GM23338 (cell line): ENCODE measurements around the gene ELOA2. TPM values are rescaled to one million over a fixed set of nuclear protein-coding genes. Genes with fewer than 3 reads are reported as not detected.

Experiments
- ATAC-seq: fragments of 200-7000 bp; cut with Tn5 transposase; 3 replicates; pipeline ENCODE4 v1.9.1; 2020
- DNase-seq: peaks from one replicate; pipeline ENCODE4 v3.0.0-alpha.2; 2015; ENCODE audit warnings: low spot score
- H2AFZ ChIP-seq: fragments of 200-600 bp; sonication (generic); 2 replicates; pipeline ENCODE4 v1.8.0; 2016; ENCODE audit warnings: antibody characterized with exemption, mild to moderate bottlenecking, moderate library complexity
- H3F3A ChIP-seq: fragments of 200-600 bp; sonication (generic); replicated peaks from 2 replicates; pipeline ENCODE4 v1.8.0; 2017; ENCODE audit warnings: antibody characterized with exemption, mixed run types, low read depth
- H3K27ac ChIP-seq: fragments of 200-600 bp; sonication (generic); 2 replicates; pipeline ENCODE4 v1.6.1; 2016; ENCODE audit warnings: low read depth
- H3K27me3 ChIP-seq: fragments of 200-600 bp; sonication (generic); 2 replicates; pipeline ENCODE4 v1.8.0; 2016; ENCODE audit warnings: mild to moderate bottlenecking, mixed run types, moderate library complexity; ENCODE audit not compliant: insufficient read depth
- H3K36me3 ChIP-seq: fragments of 200-600 bp; sonication (generic); 2 replicates; pipeline ENCODE4 v1.8.0; 2016; ENCODE audit warnings: mild to moderate bottlenecking; ENCODE audit not compliant: insufficient read depth
- H3K4me1 ChIP-seq: fragments of 200-600 bp; sonication (generic); 2 replicates; pipeline ENCODE4 v1.8.0; 2016; ENCODE audit warnings: mild to moderate bottlenecking, moderate library complexity; ENCODE audit not compliant: insufficient read depth
- H3K4me2 ChIP-seq: fragments of 200-600 bp; sonication (generic); 2 replicates; pipeline ENCODE4 v1.7.1; 2017; ENCODE audit warnings: mixed run types
- H3K4me3 ChIP-seq: fragments of 200-600 bp; sonication (generic); 2 replicates; pipeline ENCODE4 v1.6.1; 2016; ENCODE audit warnings: mixed run types
- H3K79me2 ChIP-seq: fragments of 200-600 bp; sonication (generic); replicated peaks from 2 replicates; pipeline ENCODE4 v1.8.0; 2017; ENCODE audit warnings: mild to moderate bottlenecking; ENCODE audit not compliant: insufficient read depth
- H3K9me2 ChIP-seq: fragments of 200-600 bp; sonication (generic); 2 replicates; pipeline ENCODE4 v1.8.0; 2017; ENCODE audit not compliant: insufficient read depth
- H4K20me1 ChIP-seq: fragments of 200-600 bp; sonication (generic); replicated peaks from 2 replicates; pipeline ENCODE4 v1.8.0; 2017; ENCODE audit warnings: mild to moderate bottlenecking; ENCODE audit not compliant: insufficient read depth
- H3K27ac Mint-ChIP-seq: 2 replicates; pipeline ENCODE4 v1.8.0; 2020; ENCODE audit warnings: inconsistent platforms, mild to moderate bottlenecking, moderate library complexity, mixed read lengths
- H3K27me3 Mint-ChIP-seq: 3 replicates; pipeline ENCODE4 v1.8.0; 2022; ENCODE audit warnings: low read depth, mild to moderate bottlenecking, moderate library complexity, mixed read lengths, inconsistent platforms; ENCODE audit not compliant: insufficient read depth, poor library complexity
- H3K36me3 Mint-ChIP-seq: 3 replicates; pipeline ENCODE4 v1.8.0; 2021; ENCODE audit warnings: low read depth, mild to moderate bottlenecking, inconsistent platforms, moderate library complexity, mixed read lengths
- H3K4me1 Mint-ChIP-seq: 3 replicates; pipeline ENCODE4 v1.8.0; 2020; ENCODE audit warnings: mild to moderate bottlenecking, inconsistent platforms, mixed read lengths
- H3K4me3 Mint-ChIP-seq: 3 replicates; pipeline ENCODE4 v1.8.0; 2021; ENCODE audit warnings: moderate library complexity, mild to moderate bottlenecking, inconsistent platforms, mixed read lengths
- H3K9me3 Mint-ChIP-seq: 3 replicates; pipeline ENCODE4 v1.8.0; 2020; ENCODE audit warnings: moderate library complexity, mild to moderate bottlenecking, inconsistent platforms, mixed read lengths
- CREB1 ChIP-seq: fragments of 250-450 bp; sonication (Bioruptor Pico); IDR thresholded peaks from 2 replicates; pipeline ENCODE4 v1.5.0; 2020; ENCODE audit warnings: low read depth, mild to moderate bottlenecking, moderate library complexity
- CTCF ChIP-seq, 2 experiments: fragments of 200-600 bp in 1 of 2; sonication (generic) in 1 of 2; conservative IDR thresholded peaks; 2 replicates each; pipeline versions ENCODE4 v1.5.1 to v1.6.1; 2016 to 2017; ENCODE audit warnings: antibody characterized with exemption in 2 of 2, low read depth in 2 of 2, mild to moderate bottlenecking in 2 of 2, moderate library complexity in 1 of 2
- ETS1 ChIP-seq: IDR thresholded peaks from 2 replicates; pipeline ENCODE4 v1.6.1; 2016; ENCODE audit warnings: antibody characterized with exemption
- EZH2 ChIP-seq: fragments of 200-600 bp; sonication (generic); IDR thresholded peaks from one replicate; pipeline ENCODE4 v1.8.0; 2017; ENCODE audit warnings: antibody characterized with exemption, mild to moderate bottlenecking, low read depth; ENCODE audit not compliant: unreplicated experiment
- EZH2phosphoT487 ChIP-seq: fragments of 200-600 bp; sonication (generic); IDR thresholded peaks from one replicate; pipeline ENCODE4 v1.8.1; 2018; ENCODE audit warnings: antibody characterized with exemption; ENCODE audit not compliant: unreplicated experiment
- JUNB ChIP-seq: IDR thresholded peaks from one replicate; pipeline ENCODE4 v1.6.1; 2016; ENCODE audit warnings: antibody characterized with exemption; ENCODE audit not compliant: unreplicated experiment
- NANOG ChIP-seq: IDR thresholded peaks from 2 replicates; pipeline ENCODE4 v1.6.1; 2016; ENCODE audit warnings: antibody characterized with exemption, borderline replicate concordance
- POLR2AphosphoS5 ChIP-seq: IDR thresholded peaks from 2 replicates; pipeline ENCODE4 v1.6.1; 2016; ENCODE audit warnings: antibody characterized with exemption, low read depth
- REST ChIP-seq: IDR thresholded peaks from one replicate; pipeline ENCODE4 v1.6.1; 2018; ENCODE audit warnings: antibody characterized with exemption; ENCODE audit not compliant: unreplicated experiment
- STAT1 ChIP-seq: IDR thresholded peaks from one replicate; pipeline ENCODE4 v1.6.1; 2016; ENCODE audit warnings: antibody characterized with exemption; ENCODE audit not compliant: unreplicated experiment
- ZNF114 ChIP-seq: fragments of 250-450 bp; sonication (Bioruptor Pico); IDR thresholded peaks from 2 replicates; pipeline ENCODE4 v1.5.0; 2020; ENCODE audit warnings: mild to moderate bottlenecking, moderate library complexity
- ZNF331 ChIP-seq: fragments of 250-450 bp; sonication (Bioruptor Pico); IDR thresholded peaks from 2 replicates; pipeline ENCODE4 v1.5.0; 2020; ENCODE audit warnings: low read depth, mild to moderate bottlenecking, moderate library complexity
- ZNF462 ChIP-seq: fragments of 250-450 bp; sonication (Bioruptor Pico); IDR thresholded peaks from 2 replicates; pipeline ENCODE4 v1.5.0; 2020; ENCODE audit warnings: mild to moderate bottlenecking, moderate library complexity
- polyA plus RNA-seq: library from polyadenylated mRNA; unstranded; fragments of >200 nt; fragmentation: Nextera tagmentation; extraction: Ambion mirVana; gene quantifications from 2 replicates; pipeline ENCODE4 v1.2.1, GENCODE V29; 2016
- total RNA-seq: library from RNA; depleted of rRNA; stranded (reverse); fragments of >200 nt; shearing (Covaris generic); gene quantifications from 2 replicates; pipeline ENCODE4 v1.2.3, GENCODE V29; 2014

ELOA2 gene
- total and polyA plus RNA-seq, 2 experiments from 2014 or later = not detected

GRCh38 chr18:47062471-47062870, 27.1 kb upstream of the ELOA2 start:
- H3K4me3 Mint-ChIP-seq = no peak overlapping the region
- Histone ChIP-seq H3K9me2 (peaks cover 6% of the 10 kb centered on the region; the same call in 1 of the 2 replicates), H4K20me1 (0 out of 2 replicates have a peak, but pooled peaks cover 5% of the 10 kb centered on the region), H3K4me2 (no peak overlapping the region), H3K27me3 (no peaks in the 10 kb centered on the region), H2AFZ (no peak overlapping the region), H3F3A (no peaks in the 10 kb centered on the region), H3K79me2 (no peaks in the 10 kb centered on the region), H3K27ac (no peak overlapping the region), H3K4me1 (no peaks in the 10 kb centered on the region), H3K4me3 (no peak overlapping the region), H3K36me3 (no peaks in the 10 kb centered on the region)
- no peak for TF ChIP-seq ZNF331 (CRISPR knock-in tag)
- no peak for TF ChIP-seq ZNF462
- no peak for TF ChIP-seq ZNF114 (CRISPR knock-in tag)
- TF ChIP-seq EZH2 = no peak
- TF ChIP-seq STAT1 = no peak
- TF ChIP-seq CREB1 = no peak
- TF ChIP-seq EZH2phosphoT487 = no peak
- no peak for TF ChIP-seq CTCF (conservative IDR thresholded peaks at IDR 0.05; ENCODE audit: low read depth in 2 of 2)
- no peak for TF ChIP-seq JUNB
- TF ChIP-seq REST = no peak
- TF ChIP-seq ETS1 = no peak
- TF ChIP-seq NANOG = no peak
- no peak for TF ChIP-seq POLR2AphosphoS5
- no peaks in the 10 kb centered on the region for H3K4me1 Mint-ChIP-seq
- H3K36me3 Mint-ChIP-seq = no peaks in the 10 kb centered on the region; the same call in 1 of the 3 replicates
- DNase-seq (no peak), ATAC-seq (no peak)
- H3K27ac Mint-ChIP-seq = no peak overlapping the region
- H3K9me3 Mint-ChIP-seq = no peaks in the 10 kb centered on the region
- H3K27me3 Mint-ChIP-seq = peaks cover under 1% of the 10 kb centered on the region
